NB4 (cell line): ENCODE measurements around the gene WNT3.

Experiments used
- DNase-seq: peaks from one replicate; pipeline ENCODE4 v3.0.0; 2010; ENCODE audit warnings: low read depth
- H3K4me3 ChIP-seq: one replicate; pipeline ENCODE4 v1.5.1; 2011; ENCODE audit warnings: mild to moderate bottlenecking, low read depth, low read length, moderate library complexity
- MAX ChIP-seq: IDR thresholded peaks from 2 replicates; pipeline ENCODE4 v1.6.1; 2011; ENCODE audit warnings: low read depth, low read length
- MYC ChIP-seq: IDR thresholded peaks from 2 replicates; pipeline ENCODE4 v1.6.1; 2011; ENCODE audit warnings: low read depth, low read length
- POLR2A ChIP-seq: IDR thresholded peaks from 2 replicates; pipeline ENCODE4 v1.6.1; 2011; ENCODE audit warnings: mild to moderate bottlenecking; ENCODE audit not compliant: insufficient read length; ENCODE audit errors: extremely low read depth
- TF ChIP-seq, protein P1 (sequence below): IDR thresholded peaks from one replicate; pipeline ENCODE4 v1.5.1; 2012; ENCODE audit warnings: low read depth, low read length

The WNT3 gene

GRCh38 chr17:46818929-46819859 is 702 bp upstream of the WNT3 start:
- no peak overlapping the region for H3K4me3 ChIP-seq
- TF ChIP-seq MYC (no peak), MAX (no peak), POLR2A (no peak)
- TF ChIP-seq, protein P1, sequence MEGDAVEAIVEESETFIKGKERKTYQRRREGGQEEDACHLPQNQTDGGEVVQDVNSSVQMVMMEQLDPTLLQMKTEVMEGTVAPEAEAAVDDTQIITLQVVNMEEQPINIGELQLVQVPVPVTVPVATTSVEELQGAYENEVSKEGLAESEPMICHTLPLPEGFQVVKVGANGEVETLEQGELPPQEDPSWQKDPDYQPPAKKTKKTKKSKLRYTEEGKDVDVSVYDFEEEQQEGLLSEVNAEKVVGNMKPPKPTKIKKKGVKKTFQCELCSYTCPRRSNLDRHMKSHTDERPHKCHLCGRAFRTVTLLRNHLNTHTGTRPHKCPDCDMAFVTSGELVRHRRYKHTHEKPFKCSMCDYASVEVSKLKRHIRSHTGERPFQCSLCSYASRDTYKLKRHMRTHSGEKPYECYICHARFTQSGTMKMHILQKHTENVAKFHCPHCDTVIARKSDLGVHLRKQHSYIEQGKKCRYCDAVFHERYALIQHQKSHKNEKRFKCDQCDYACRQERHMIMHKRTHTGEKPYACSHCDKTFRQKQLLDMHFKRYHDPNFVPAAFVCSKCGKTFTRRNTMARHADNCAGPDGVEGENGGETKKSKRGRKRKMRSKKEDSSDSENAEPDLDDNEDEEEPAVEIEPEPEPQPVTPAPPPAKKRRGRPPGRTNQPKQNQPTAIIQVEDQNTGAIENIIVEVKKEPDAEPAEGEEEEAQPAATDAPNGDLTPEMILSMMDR = no peak
- DNase-seq = peak; percentile 46

GRCh38 chr17:46817901-46818209 is 637 bp downstream of the WNT3 start:
- DNase-seq = no peak
- H3K4me3 ChIP-seq = no peak overlapping the region
- TF ChIP-seq MYC = no peak
- TF ChIP-seq, protein P1 = no peak
- no peak for TF ChIP-seq MAX
- TF ChIP-seq POLR2A = no peak

DNA sequence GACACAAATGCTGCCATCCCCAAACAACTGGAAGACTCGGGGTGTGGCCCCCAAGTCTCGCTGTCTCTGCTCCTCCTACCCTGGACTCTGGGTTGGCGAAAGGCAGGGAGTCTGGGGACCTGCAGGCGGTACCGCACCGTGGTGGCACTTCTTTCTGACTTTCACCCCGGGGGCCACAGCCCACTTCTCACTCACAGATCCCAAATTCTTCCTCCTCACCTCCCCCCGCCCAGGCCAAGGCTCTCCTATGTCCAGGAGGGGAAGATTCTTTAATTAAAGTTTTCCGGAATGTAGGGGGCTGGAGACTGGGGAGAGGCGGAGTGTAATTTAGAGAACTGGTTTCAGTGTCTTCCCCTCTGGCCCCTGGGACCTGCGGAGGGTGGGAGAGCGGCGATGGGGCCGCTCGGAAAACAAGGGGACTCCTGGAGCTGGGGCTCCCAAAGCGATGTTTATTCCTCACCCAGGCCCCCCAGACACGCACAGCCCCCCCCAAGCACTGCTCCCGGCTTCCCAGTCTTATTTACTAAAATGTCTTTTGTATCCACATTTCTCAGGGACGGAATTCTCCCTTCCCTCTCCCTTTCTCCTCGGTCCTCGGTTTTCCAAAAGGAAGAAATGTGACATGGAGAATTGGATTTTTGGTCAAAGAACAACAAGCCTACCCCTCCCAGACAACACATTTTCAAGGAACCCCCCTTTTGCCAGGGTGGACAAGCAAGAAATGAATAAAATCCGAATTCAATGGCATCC is 1.2 kb downstream of the WNT3 start:
- no peak for TF ChIP-seq MYC
- no peak for TF ChIP-seq MAX
- TF ChIP-seq, protein P1 = no peak
- TF ChIP-seq POLR2A = no peak
- H3K4me3 ChIP-seq = no peak overlapping the region
- no peak for DNase-seq

DNA sequence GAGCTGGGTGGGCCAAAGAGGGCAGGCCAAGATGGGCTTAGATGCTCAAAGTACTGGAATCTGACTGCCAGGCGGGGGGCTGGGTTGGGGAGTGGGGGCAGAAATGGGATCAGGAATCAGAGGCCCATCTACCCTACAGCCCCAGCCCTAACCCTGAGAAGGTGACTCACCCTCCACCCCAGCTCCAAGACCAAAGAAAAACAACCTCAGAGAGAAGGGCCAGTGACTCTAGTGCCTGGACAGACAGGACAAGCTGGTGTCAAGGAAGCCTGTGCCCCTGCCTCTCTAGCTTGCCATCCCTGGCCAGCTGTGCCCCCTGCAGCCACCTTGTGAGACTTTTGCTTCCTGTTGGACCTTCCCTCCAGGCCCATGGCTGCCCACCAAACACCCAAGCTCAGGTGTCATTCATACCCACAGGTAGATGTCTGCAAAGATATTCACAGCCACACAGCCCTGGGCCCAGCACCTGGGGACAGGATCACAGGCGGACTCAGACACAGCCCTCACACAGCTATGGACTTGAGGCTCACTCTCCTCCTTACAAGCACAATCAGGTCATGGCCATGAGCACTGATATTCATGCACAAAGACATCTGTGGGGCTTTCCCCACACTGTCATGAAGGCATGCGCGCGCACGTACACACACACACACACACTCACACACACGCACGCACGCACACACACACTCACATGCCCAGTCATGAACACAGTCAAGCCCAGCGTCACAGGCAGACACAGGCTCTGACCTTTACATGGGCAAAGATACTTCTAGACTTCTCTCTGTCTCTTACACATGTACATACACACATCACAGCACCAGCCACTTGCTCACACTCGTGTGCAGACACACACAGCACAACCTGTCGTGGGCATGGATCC is 2.8 kb downstream of the WNT3 start:
- no peak overlapping the region for H3K4me3 ChIP-seq
- TF ChIP-seq POLR2A (no peak), MAX (no peak), MYC (no peak)
- TF ChIP-seq, protein P1 = no peak
- no peak for DNase-seq

GRCh38 chr17:46814446-46814845 is 4.0 kb downstream of the WNT3 start:
- no peak overlapping the region for H3K4me3 ChIP-seq
- DNase-seq = no peak
- TF ChIP-seq POLR2A (no peak), MAX (no peak), MYC (no peak)
- TF ChIP-seq, protein P1 = no peak
